Fibroblast of lung (primary cell): ENCODE measurements around the gene SP5.

ENCODE experiments used
- EZH2 ChIP-seq: IDR thresholded peaks from 2 replicates; pipeline ENCODE4 v1.5.1; 2012; ENCODE audit warnings: low read length, control low read depth, mild to moderate bottlenecking; ENCODE audit errors: missing control alignments
- TF ChIP-seq, protein P1 (sequence below), 2 donors: IDR thresholded peaks in 1 of 2; conservative IDR thresholded peaks in 1 of 2; 1 replicate in 1 of 2; 2 replicates in 1 of 2; pipeline ENCODE4 v1.5.1; 2011 to 2012; ENCODE audit warnings: low read length in 2 of 2, control low read depth in 1 of 2, inconsistent platforms in 1 of 2, low read depth in 1 of 2, mild to moderate bottlenecking in 1 of 2

DNA sequence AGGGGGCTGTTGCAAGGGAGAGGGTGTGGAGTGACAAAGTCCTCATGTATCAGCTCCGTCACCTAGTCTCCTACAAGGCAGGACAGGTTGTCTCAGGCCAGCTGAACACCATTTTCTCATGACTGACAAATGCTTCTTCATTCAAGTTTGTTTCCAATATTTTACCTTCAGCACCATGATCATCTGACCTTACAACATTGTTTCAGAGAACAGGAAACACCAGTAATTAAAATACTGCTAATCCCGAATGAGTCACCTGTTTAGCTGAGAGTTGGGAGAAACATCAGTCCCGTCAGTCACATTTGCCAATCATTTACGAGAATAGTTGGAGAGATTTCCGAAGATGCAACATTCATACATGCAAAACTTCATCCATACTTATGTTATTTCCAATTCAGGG, 25.7 kb upstream of the SP5 start:
- TF ChIP-seq, protein P1, sequence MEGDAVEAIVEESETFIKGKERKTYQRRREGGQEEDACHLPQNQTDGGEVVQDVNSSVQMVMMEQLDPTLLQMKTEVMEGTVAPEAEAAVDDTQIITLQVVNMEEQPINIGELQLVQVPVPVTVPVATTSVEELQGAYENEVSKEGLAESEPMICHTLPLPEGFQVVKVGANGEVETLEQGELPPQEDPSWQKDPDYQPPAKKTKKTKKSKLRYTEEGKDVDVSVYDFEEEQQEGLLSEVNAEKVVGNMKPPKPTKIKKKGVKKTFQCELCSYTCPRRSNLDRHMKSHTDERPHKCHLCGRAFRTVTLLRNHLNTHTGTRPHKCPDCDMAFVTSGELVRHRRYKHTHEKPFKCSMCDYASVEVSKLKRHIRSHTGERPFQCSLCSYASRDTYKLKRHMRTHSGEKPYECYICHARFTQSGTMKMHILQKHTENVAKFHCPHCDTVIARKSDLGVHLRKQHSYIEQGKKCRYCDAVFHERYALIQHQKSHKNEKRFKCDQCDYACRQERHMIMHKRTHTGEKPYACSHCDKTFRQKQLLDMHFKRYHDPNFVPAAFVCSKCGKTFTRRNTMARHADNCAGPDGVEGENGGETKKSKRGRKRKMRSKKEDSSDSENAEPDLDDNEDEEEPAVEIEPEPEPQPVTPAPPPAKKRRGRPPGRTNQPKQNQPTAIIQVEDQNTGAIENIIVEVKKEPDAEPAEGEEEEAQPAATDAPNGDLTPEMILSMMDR (conservative IDR thresholded peaks at IDR 0.05 in 1 of 2, IDR thresholded peaks at IDR 0.05 in 1 of 2; ENCODE audit: low read depth in 1 of 2, low read length in 2 of 2), result no peak
- TF ChIP-seq EZH2, result no peak
